Measurements from ENCODE around the gene CNN1. TPM values are rescaled to one million over a fixed set of nuclear protein-coding genes. Genes with fewer than 3 reads are reported as not detected.

CNN1 gene
- total and polyA plus RNA-seq, 2 of the 13 experiments (the other 11 are each of a cell fraction or from before 2014, with no cell fraction given), result 0.70 to 1.1 TPM

- no peak for TF ChIP-seq ZNF570 (CRISPR knock-in tag; IDR thresholded peaks at IDR 0.05; ENCODE audit: borderline replicate concordance)
- TF ChIP-seq ZNF7 (CRISPR knock-in tag; IDR thresholded peaks at IDR 0.05), result no peak
- no peak for TF ChIP-seq ISL2 (CRISPR knock-in tag; IDR thresholded peaks at IDR 0.05)
- TF ChIP-seq ZNF335 (CRISPR knock-in tag; IDR thresholded peaks at IDR 0.05), result no peak
- no peak for TF ChIP-seq NKX3-1 (CRISPR knock-in tag; IDR thresholded peaks at IDR 0.05)
- TF ChIP-seq SP4 (CRISPR knock-in tag; IDR thresholded peaks at IDR 0.05), result peak; percentile 97
- TF ChIP-seq SP1 (IDR thresholded peaks at IDR 0.05), result no peak
- TF ChIP-seq SP1 (CRISPR knock-in tag; IDR thresholded peaks at IDR 0.05), result peak; percentile 86
- TF ChIP-seq TSC22D2 (CRISPR knock-in tag; IDR thresholded peaks at IDR 0.05; ENCODE audit: borderline replicate concordance), result no peak
- TF ChIP-seq, protein P1, sequence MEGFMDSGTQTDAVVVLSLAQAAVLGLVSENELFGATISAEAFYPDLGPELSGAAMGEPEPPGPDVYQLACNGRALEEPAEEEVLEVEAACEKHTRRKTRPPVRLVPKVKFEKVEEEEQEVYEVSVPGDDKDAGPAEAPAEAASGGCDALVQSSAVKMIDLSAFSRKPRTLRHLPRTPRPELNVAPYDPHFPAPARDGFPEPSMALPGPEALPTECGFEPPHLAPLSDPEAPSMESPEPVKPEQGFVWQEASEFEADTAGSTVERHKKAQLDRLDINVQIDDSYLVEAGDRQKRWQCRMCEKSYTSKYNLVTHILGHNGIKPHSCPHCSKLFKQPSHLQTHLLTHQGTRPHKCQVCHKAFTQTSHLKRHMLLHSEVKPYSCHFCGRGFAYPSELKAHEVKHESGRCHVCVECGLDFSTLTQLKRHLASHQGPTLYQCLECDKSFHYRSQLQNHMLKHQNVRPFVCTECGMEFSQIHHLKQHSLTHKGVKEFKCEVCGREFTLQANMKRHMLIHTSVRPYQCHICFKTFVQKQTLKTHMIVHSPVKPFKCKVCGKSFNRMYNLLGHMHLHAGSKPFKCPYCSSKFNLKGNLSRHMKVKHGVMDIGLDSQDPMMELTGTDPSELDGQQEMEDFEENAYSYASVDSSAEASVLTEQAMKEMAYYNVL (CRISPR knock-in tag; IDR thresholded peaks at IDR 0.05; ENCODE audit: borderline replicate concordance), result no peak
- TF ChIP-seq, protein P2, sequence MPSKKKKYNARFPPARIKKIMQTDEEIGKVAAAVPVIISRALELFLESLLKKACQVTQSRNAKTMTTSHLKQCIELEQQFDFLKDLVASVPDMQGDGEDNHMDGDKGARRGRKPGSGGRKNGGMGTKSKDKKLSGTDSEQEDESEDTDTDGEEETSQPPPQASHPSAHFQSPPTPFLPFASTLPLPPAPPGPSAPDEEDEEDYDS (CRISPR knock-in tag; IDR thresholded peaks at IDR 0.05), result peak; percentile 57
- TF ChIP-seq HOXA5 (CRISPR knock-in tag; IDR thresholded peaks at IDR 0.05), result peak; percentile 16; the same call in 1 of the 2 replicates
- no peak for TF ChIP-seq ZNF672 (CRISPR knock-in tag; IDR thresholded peaks at IDR 0.05)
- 0 out of 2 replicates have a peak, but pooled peaks have one; percentile 12 for TF ChIP-seq ZNF205 (CRISPR knock-in tag; IDR thresholded peaks at IDR 0.05)
- TF ChIP-seq SATB2 (CRISPR knock-in tag; IDR thresholded peaks at IDR 0.05), result no peak
- TF ChIP-seq SIN3A (IDR thresholded peaks at IDR 0.05; ENCODE audit: borderline replicate concordance, low read depth, low read length), result 0 out of 2 replicates have a peak, but pooled peaks have one; percentile 22
- TF ChIP-seq YY1 (IDR thresholded peaks at IDR 0.05; ENCODE audit: insufficient read depth, insufficient replicate concordance, low read depth, low read length), result no peak
- TF ChIP-seq, protein P3, sequence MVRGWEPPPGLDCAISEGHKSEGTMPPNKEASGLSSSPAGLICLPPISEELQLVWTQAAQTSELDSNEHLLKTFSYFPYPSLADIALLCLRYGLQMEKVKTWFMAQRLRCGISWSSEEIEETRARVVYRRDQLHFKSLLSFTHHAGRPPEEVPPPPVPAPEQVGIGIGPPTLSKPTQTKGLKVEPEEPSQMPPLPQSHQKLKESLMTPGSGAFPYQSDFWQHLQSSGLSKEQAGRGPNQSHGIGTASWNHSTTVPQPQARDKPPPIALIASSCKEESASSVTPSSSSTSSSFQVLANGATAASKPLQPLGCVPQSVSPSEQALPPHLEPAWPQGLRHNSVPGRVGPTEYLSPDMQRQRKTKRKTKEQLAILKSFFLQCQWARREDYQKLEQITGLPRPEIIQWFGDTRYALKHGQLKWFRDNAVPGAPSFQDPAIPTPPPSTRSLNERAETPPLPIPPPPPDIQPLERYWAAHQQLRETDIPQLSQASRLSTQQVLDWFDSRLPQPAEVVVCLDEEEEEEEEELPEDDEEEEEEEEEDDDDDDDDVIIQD (CRISPR knock-in tag; IDR thresholded peaks at IDR 0.05; ENCODE audit: low read depth), result 0 out of 2 replicates have a peak, but pooled peaks have one; percentile 13
- no peak for TF ChIP-seq PRDM4 (CRISPR knock-in tag; IDR thresholded peaks at IDR 0.05; ENCODE audit: borderline replicate concordance)
- TF ChIP-seq NRL (CRISPR knock-in tag; IDR thresholded peaks at IDR 0.05; ENCODE audit: borderline replicate concordance), result 0 out of 2 replicates have a peak, but pooled peaks have one; percentile 41
- no peak for TF ChIP-seq CHD4 (IDR thresholded peaks at IDR 0.05; ENCODE audit: borderline replicate concordance, low read length)
- TF ChIP-seq ZBTB49 (CRISPR knock-in tag; IDR thresholded peaks at IDR 0.05; ENCODE audit: borderline replicate concordance), result no peak
Measured at GRCh38 chr19:11505032-11505503, 33.6 kb upstream of the CNN1 start (continued).

Data from HepG2 (cell line).